Liver (tissue), 9 donors: ENCODE results near the gene UNC13D. TPM values are rescaled to one million over a fixed set of nuclear protein-coding genes. Genes with fewer than 3 reads are reported as not detected.
A peak's percentile ranks its signal among the peaks of the same experiment; 100 is the strongest.
"Not testable (repeated sequence)": the region's sequence is repeated elsewhere in the genome, so short reads cannot be mapped to it uniquely, and the experiment has no call there.

ENCODE experiments used
- DNase-seq: peaks from one replicate; pipeline ENCODE4 v3.0.0-alpha.2; 2017; ENCODE audit warnings: low spot score
- H3K27ac ChIP-seq, 2 donors: one replicate each; pipeline ENCODE4 v1.7.0; 2013; ENCODE audit warnings: inconsistent platforms in 2 of 2, low read length in 2 of 2, control low read depth in 1 of 2, low read depth in 1 of 2, mild to moderate bottlenecking in 1 of 2
- H3K27me3 ChIP-seq, 4 donors: one replicate each; pipeline versions ENCODE4 v1.6.1 to v1.7.0; 2013; ENCODE audit warnings: low read length in 3 of 4, inconsistent platforms in 1 of 4, mild to moderate bottlenecking in 1 of 4, moderate library complexity in 1 of 4; ENCODE audit not compliant: control insufficient read depth in 4 of 4, insufficient read depth in 4 of 4
- H3K36me3 ChIP-seq, 4 donors: one replicate each; pipeline versions ENCODE4 v1.6.1 to v1.7.0; 2013; ENCODE audit warnings: low read length in 3 of 4, mild to moderate bottlenecking in 3 of 4, low read depth in 1 of 4, moderate library complexity in 1 of 4; ENCODE audit not compliant: control insufficient read depth in 4 of 4, insufficient read depth in 3 of 4
- H3K4me1 ChIP-seq, 4 donors: one replicate each; pipeline versions ENCODE4 v1.6.1 to v1.7.0; 2013; ENCODE audit warnings: low read length in 3 of 4, mild to moderate bottlenecking in 3 of 4, moderate library complexity in 1 of 4; ENCODE audit not compliant: control insufficient read depth in 4 of 4, insufficient read depth in 4 of 4
- H3K4me3 ChIP-seq, 3 donors: one replicate each; pipeline versions ENCODE4 v1.6.1 to v1.7.0; 2013; ENCODE audit warnings: low read length in 3 of 3, control low read depth in 1 of 3, low read depth in 1 of 3, mild to moderate bottlenecking in 1 of 3
- H3K9ac ChIP-seq, 2 donors: one replicate each; pipeline ENCODE4 v1.7.0; 2013; ENCODE audit warnings: low read length in 2 of 2, mild to moderate bottlenecking in 2 of 2, moderate library complexity in 2 of 2, control low read depth in 1 of 2, low read depth in 1 of 2
- H3K9me3 ChIP-seq, 4 donors: one replicate each; pipeline versions ENCODE4 v1.6.1 to v1.7.0; 2013; ENCODE audit warnings: low read length in 3 of 4; ENCODE audit not compliant: control insufficient read depth in 4 of 4
- RAD21 ChIP-seq, 2 donors: IDR thresholded peaks; 2 replicates each; pipeline ENCODE4 v1.6.1; 2016; ENCODE audit warnings: antibody characterized with exemption in 2 of 2, mild to moderate bottlenecking in 2 of 2
- RXRA ChIP-seq, 2 donors: IDR thresholded peaks; 2 replicates each; pipeline ENCODE4 v1.6.1; 2017 to 2018; ENCODE audit warnings: antibody characterized with exemption in 2 of 2, mild to moderate bottlenecking in 1 of 2
- SP1 ChIP-seq: IDR thresholded peaks from 2 replicates; pipeline ENCODE4 v1.6.1; 2018; ENCODE audit warnings: antibody characterized with exemption, mild to moderate bottlenecking
- YY1 ChIP-seq: IDR thresholded peaks from 2 replicates; pipeline ENCODE4 v1.6.1; 2016; ENCODE audit warnings: antibody characterized with exemption, mild to moderate bottlenecking
- WGBS: extraction: QIAGEN DNeasy Blood & Tissue Kit; methylation state at CpG from one replicate; pipeline ENCODE4 v1.1.7; 2013; 5-methylcytosine and 5-hydroxymethylcytosine counted together
- polyA plus RNA-seq, 2 donors: library from polyadenylated mRNA; stranded (reverse) in 1 of 2; unstranded in 1 of 2; fragments of 200-250 nt in 1 of 2; fragments of >200 nt in 1 of 2; fragmentation: Nextera tagmentation in 1 of 2; extraction: Ambion mirVana in 1 of 2; gene quantifications; one replicate each; pipeline versions ENCODE4 v1.2.1 to v1.2.3, GENCODE V29; 2013 to 2015
- total RNA-seq, 2 donors: library from RNA; depleted of rRNA; stranded (reverse); fragments of >200 nt; gene quantifications; one replicate each; pipeline ENCODE4 v1.2.3, GENCODE V29; 2014
- donor health status: healthy.
- donor health status: healthy.
- donor health status: healthy.
- donor health status: healthy.
- donor health status: healthy.

UNC13D gene
- total and polyA plus RNA-seq, 4 donors = 2.1 to 22.9 (median 7.6) TPM

GRCh38 chr17:75864887-75865286 lies 20.7 kb upstream of the UNC13D start:
- not testable (repeated sequence) for DNase-seq

DNA sequence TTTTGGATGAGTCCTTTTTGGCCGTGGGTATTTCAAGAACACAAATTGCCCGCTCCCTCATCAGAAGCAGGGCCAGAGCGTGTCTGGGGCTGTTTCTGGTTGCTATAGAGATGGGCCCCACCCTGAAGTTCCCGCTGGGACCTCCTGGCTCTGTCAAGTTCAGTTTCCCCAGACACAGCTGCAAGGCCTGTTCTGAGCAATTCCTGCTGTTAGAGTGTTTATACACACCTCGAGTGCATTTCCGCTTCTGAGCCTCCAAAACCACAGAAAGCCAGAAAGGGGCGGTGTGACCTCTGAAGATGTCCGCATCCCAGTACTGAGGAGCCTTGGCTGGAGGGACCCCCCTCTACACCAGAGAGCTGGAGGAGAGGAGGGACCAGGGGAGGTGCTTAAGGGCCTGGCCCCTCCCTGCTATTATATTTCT lies 20.3 kb upstream of the UNC13D start:
- no peaks in the 10 kb centered on the region for H3K9me3 ChIP-seq
- H3K36me3 ChIP-seq = no peaks in the 10 kb centered on the region
- WGBS = 63% methylated on average over 8 of the region's 8 CpGs
- H3K27me3 ChIP-seq = no peaks in the 10 kb centered on the region
- no peak overlapping the region for H3K4me3 ChIP-seq
- DNase-seq = no peak
- peak; percentile 8 for TF ChIP-seq SP1
- TF ChIP-seq RXRA (IDR thresholded peaks at IDR 0.05) = no peak
- H3K27ac ChIP-seq = peak overlapping the region in 1 of 2 donors; percentile 31
- no peaks in the 10 kb centered on the region for H3K4me1 ChIP-seq
- H3K9ac ChIP-seq = no peak overlapping the region

More at GRCh38 chr17:75864887-75865286, 20.7 kb upstream of the UNC13D start:
- not testable (repeated sequence) for H3K4me3 ChIP-seq, H3K27me3 ChIP-seq, H3K36me3 ChIP-seq, H3K4me1 ChIP-seq, H3K27ac ChIP-seq, H3K9ac ChIP-seq, H3K9me3 ChIP-seq
- WGBS = 84% methylated on average over 4 of the region's 4 CpGs

DNA sequence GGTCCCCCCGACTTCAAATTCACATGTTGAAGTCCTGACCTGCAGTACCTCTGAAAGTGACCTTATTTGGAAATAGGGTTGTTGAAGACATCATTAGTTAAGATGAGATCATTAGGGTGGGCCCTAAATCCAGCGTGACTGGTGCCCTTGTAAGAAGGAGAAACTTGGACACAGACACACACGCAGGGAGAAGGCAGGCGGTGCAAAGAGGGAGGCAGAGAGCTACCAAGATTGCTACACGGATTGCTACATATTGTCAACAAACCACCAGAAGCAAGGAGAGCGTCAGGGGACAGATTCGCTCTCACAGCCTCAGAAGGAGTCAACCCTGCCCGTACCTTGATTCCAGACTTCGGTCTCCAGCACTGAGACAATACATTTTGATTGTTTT lies 17.7 kb upstream of the UNC13D start:
- no peak for DNase-seq
- Histone ChIP-seq H3K36me3 (no peaks in the 10 kb centered on the region), H3K9me3 (no peaks in the 10 kb centered on the region), H3K9ac (no peak overlapping the region), H3K27ac (no peak overlapping the region), H3K4me3 (no peak overlapping the region), H3K4me1 (peaks cover 0 to 2% (median 0%) of the 10 kb centered on the region in 4 donors), H3K27me3 (no peaks in the 10 kb centered on the region)
- no peak for TF ChIP-seq YY1
- 81% methylated on average over 9 of the region's 9 CpGs for WGBS

GRCh38 chr17:75859358-75859757 lies 15.2 kb upstream of the UNC13D start:
- peaks cover 0 to 10% (median 7%) of the 10 kb centered on the region in 4 donors for H3K4me1 ChIP-seq
- not testable (repeated sequence) for H3K27me3 ChIP-seq, DNase-seq, H3K9ac ChIP-seq, H3K27ac ChIP-seq, H3K36me3 ChIP-seq, H3K4me3 ChIP-seq, H3K9me3 ChIP-seq
- 90% methylated on average over 10 of the region's 10 CpGs for WGBS

GRCh38 chr17:75856062-75856756 lies 12.0 kb upstream of the UNC13D start:
- H3K9me3 ChIP-seq = no peaks in the 10 kb centered on the region
- DNase-seq = no peak
- peak overlapping the region; percentile 94 to 98 for H3K27ac ChIP-seq
- H3K27me3 ChIP-seq = no peaks in the 10 kb centered on the region
- no peak for TF ChIP-seq SP1
- peak in 1 of 2 donors; percentile 2 for TF ChIP-seq RAD21 (IDR thresholded peaks at IDR 0.05)
- peak overlapping the region; percentile 67 to 68 for H3K9ac ChIP-seq
- H3K4me3 ChIP-seq = peak overlapping the region; percentile 67 to 89 (median 85)
- H3K36me3 ChIP-seq = peaks cover 0 to 3% (median 1%) of the 10 kb centered on the region in 4 donors
- peaks cover 2 to 28% (median 23%) of the 10 kb centered on the region in 4 donors for H3K4me1 ChIP-seq
- WGBS = 3% methylated on average over 24 of the region's 24 CpGs
